Natural killer cell (primary cell): Measurements from ENCODE around the gene GMPR. TPM values are rescaled to one million over a fixed set of nuclear protein-coding genes. Genes with fewer than 3 reads are reported as not detected.

Source experiments
- ATAC-seq, 3 donors: fragments of 150-1000 bp in 2 of 3; fragments of 200-7000 bp in 1 of 3; cut with Tn5 transposase; 1 replicate in 1 of 3; 2 replicates in 2 of 3; pipeline ENCODE4 v1.10.0; 2021; ENCODE audit warnings: mild to moderate bottlenecking in 2 of 3, moderate library complexity in 2 of 3
- DNase-seq, 2 donors: peaks; one replicate each; pipeline versions ENCODE4 v3.0.0 to v3.0.0-alpha.2; 2013 to 2021; ENCODE audit warnings: mixed read lengths in 1 of 2
- H3K27ac ChIP-seq: one replicate; pipeline ENCODE4 v1.5.1; 2013; ENCODE audit warnings: mild to moderate bottlenecking, low read length
- H3K27me3 ChIP-seq: one replicate; pipeline ENCODE4 v1.6.1; 2013; ENCODE audit warnings: low read length; ENCODE audit not compliant: control insufficient read depth, insufficient read depth
- H3K36me3 ChIP-seq: one replicate; pipeline ENCODE4 v1.6.1; 2013; ENCODE audit warnings: low read length; ENCODE audit not compliant: control insufficient read depth, insufficient read depth
- H3K4me1 ChIP-seq: one replicate; pipeline ENCODE4 v1.6.1; 2013; ENCODE audit warnings: low read length; ENCODE audit not compliant: control insufficient read depth, insufficient read depth
- H3K4me3 ChIP-seq: one replicate; pipeline ENCODE4 v1.5.1; 2013; ENCODE audit warnings: low read length
- H3K9me3 ChIP-seq: one replicate; pipeline ENCODE4 v1.6.1; 2013; ENCODE audit warnings: low read length; ENCODE audit not compliant: control insufficient read depth, insufficient read depth
- H3K27ac Mint-ChIP-seq, 2 donors: one replicate each; pipeline ENCODE4 v1.8.0; 2022; ENCODE audit warnings: mild to moderate bottlenecking in 2 of 2, mixed read lengths in 2 of 2, moderate library complexity in 1 of 2
- H3K27me3 Mint-ChIP-seq, 2 donors: one replicate each; pipeline ENCODE4 v1.8.0; 2022; ENCODE audit warnings: low read depth in 2 of 2, mixed read lengths in 2 of 2
- H3K36me3 Mint-ChIP-seq: one replicate; pipeline ENCODE4 v1.8.0; 2022; ENCODE audit warnings: mixed read lengths
- H3K4me1 Mint-ChIP-seq, 2 donors: one replicate each; pipeline ENCODE4 v1.8.0; 2022; ENCODE audit warnings: mixed read lengths in 2 of 2
- H3K4me3 Mint-ChIP-seq: one replicate; pipeline ENCODE4 v1.8.0; 2022; ENCODE audit warnings: mild to moderate bottlenecking, moderate library complexity, mixed read lengths
- H3K9me3 Mint-ChIP-seq, 2 donors: one replicate each; pipeline ENCODE4 v1.8.0; 2022; ENCODE audit warnings: mixed read lengths in 2 of 2
- CTCF ChIP-seq: fragments of 200-600 bp; IDR thresholded peaks from one replicate; pipeline ENCODE4 v1.8.0; 2022; ENCODE audit warnings: antibody characterized with exemption
- WGBS: methylation state at CpG from one replicate; pipeline ENCODE4 v1.1.7; 2013; ENCODE audit warnings: missing lambda C conversion rate; ENCODE audit not compliant: insufficient coverage; 5-methylcytosine and 5-hydroxymethylcytosine counted together
- intact Hi-C: fragments of 100-400 bp; cut with micrococcal nuclease; formaldehyde crosslinking; loops from one replicate; pipeline ENCODE4 v1.14.2; 2022
- total RNA-seq, 4 donors: library from RNA; stranded (reverse); fragments of 120-200 nt in 1 of 4; gene quantifications; one replicate each; pipeline versions ENCODE4 v1.2.3 to v1.2.4, GENCODE V29; 2013 to 2022

GMPR gene
- total RNA-seq, 3 donors from 2014 or later (not counting 1 experiment from before 2014, with no cell fraction given) = 0.95 to 3.4 (median 3.2) TPM

GRCh38 chr6:16314296-16314695 is 75.9 kb downstream of the GMPR start:
- Mint-ChIP-seq H3K4me3 (no peak overlapping the region), H3K27me3 (no peaks in the 10 kb centered on the region), H3K27ac (no peak overlapping the region), H3K36me3 (no peaks in the 10 kb centered on the region), H3K4me1 (peaks cover 24 to 26% of the 10 kb centered on the region in 2 donors), H3K9me3 (no peaks in the 10 kb centered on the region)
- WGBS = 100% methylated on average over 4 of the region's 4 CpGs
- H3K4me1 ChIP-seq = peaks cover 21% of the 10 kb centered on the region
- H3K36me3 ChIP-seq = no peaks in the 10 kb centered on the region
- H3K27ac ChIP-seq = no peak overlapping the region
- DNase-seq (no peak), ATAC-seq (no peak)
- intact Hi-C loops = no loop called here
- no peak for TF ChIP-seq CTCF
- no peaks in the 10 kb centered on the region for H3K9me3 ChIP-seq
- no peak overlapping the region for H3K4me3 ChIP-seq
- no peaks in the 10 kb centered on the region for H3K27me3 ChIP-seq

DNA sequence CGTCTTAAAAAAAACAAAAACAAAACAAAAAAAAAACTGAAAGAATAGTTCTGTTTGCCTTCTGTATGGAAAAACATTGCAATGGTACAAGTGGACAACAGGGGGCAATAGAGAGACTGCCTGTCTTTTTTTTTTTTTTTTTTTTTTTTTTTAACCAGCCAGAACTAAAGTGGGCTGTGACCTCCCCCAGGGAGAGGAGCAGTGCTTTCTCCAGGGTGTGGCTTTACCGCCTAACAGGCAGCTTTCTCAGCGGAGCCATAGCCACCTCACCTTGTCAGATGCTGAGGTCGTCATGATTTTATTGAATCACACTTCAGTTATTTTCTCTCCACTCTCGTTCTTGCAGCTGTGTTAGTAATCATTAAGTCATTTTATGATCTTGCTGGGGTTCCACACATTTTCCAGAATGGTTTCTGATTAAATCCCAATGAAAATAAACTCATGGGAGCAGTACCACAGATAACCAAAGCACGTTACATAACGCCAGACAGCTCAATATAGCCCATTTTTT is 78.4 kb downstream of the GMPR start:
- H3K4me1 ChIP-seq = peaks cover 43% of the 10 kb centered on the region
- Mint-ChIP-seq H3K9me3 (no peaks in the 10 kb centered on the region), H3K4me1 (peaks cover 40 to 45% of the 10 kb centered on the region in 2 donors), H3K36me3 (no peaks in the 10 kb centered on the region), H3K27me3 (no peaks in the 10 kb centered on the region), H3K4me3 (no peak overlapping the region), H3K27ac (peak overlapping the region in 1 of 2 donors; percentile 48)
- intact Hi-C loops = no loop called here
- TF ChIP-seq CTCF = peak; percentile 88
- no peaks in the 10 kb centered on the region for H3K27me3 ChIP-seq
- peaks cover 2% of the 10 kb centered on the region for H3K36me3 ChIP-seq
- peak in 1 of 3 donors; percentile 25 for ATAC-seq
- peak; percentile 20 to 77 for DNase-seq
- no peaks in the 10 kb centered on the region for H3K9me3 ChIP-seq
- H3K27ac ChIP-seq = no peak overlapping the region
- H3K4me3 ChIP-seq = no peak overlapping the region
- 68% methylated on average over 5 of the region's 7 CpGs for WGBS

- Histone ChIP-seq H3K4me1 (peaks cover 60% of the 10 kb centered on the region), H3K9me3 (no peaks in the 10 kb centered on the region), H3K27ac (no peak overlapping the region), H3K36me3 (peaks cover 2% of the 10 kb centered on the region), H3K4me3 (no peak overlapping the region), H3K27me3 (no peaks in the 10 kb centered on the region)
- ATAC-seq (no peak), DNase-seq (peak in 1 of 2 donors; percentile 42)
- Mint-ChIP-seq H3K27ac (peak overlapping the region; percentile 77 to 95), H3K4me1 (peaks cover 56 to 61% of the 10 kb centered on the region in 2 donors), H3K4me3 (peak overlapping the region; percentile 69), H3K36me3 (no peaks in the 10 kb centered on the region), H3K27me3 (no peaks in the 10 kb centered on the region), H3K9me3 (no peaks in the 10 kb centered on the region)
- intact Hi-C loops = no loop called here
- TF ChIP-seq CTCF = no peak
- 17% methylated on average over 5 of the region's 6 CpGs for WGBS
These were observed 80.2 kb downstream of the GMPR start for GRCh38 chr6:16318538-16318937.
